ENCODE measurements around the gene PPY.

GRCh38 chr17:43909537-43910231, 32.6 kb downstream of the PPY start:
- TF ChIP-seq EZH2phosphoT487 (IDR thresholded peaks at IDR 0.05; ENCODE audit: low read depth, severe bottlenecking, unreplicated experiment) (no peak), CTCF (IDR thresholded peaks at IDR 0.05; ENCODE audit: poor library complexity) (no peak)
